ENCODE measurements around the gene ZCCHC18.
"Not testable (repeated sequence)": the region's sequence is repeated elsewhere in the genome, so short reads cannot be mapped to it uniquely, and the experiment has no call there.

The ZCCHC18 gene

DNA sequence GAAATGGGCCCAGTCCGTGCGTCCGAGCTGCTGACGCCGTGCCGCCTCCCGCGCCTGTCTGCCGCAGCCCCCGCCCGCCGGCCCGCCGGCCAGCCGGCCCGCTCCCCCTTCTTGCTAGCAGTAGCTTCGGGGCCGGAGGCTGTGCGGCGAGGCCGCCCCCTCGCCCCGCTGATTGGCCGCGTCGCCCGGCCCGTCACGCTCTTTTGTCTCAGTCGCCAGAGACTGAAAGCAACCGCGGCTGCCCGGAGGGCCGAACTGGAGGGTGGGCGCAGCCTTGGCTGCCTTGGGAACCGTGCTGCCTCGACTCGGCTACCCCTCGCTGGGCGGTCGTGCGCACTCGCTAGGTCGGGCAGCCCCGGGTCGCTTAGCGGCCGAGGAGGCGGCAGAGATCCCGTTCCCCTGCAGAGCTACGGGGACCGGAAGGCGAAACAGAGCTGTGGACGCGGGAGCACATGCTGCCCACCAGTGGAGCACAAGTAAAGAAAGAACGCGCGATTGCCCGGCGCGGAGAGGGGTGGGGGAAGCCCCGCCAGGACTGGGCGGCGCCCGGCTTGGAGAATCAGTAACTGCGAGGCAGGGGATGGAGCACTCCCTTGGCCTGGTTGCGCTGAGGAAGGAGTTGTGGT is at the start of gene ZCCHC18:
TSS of gene ZCCHC18 (plus strand) at position 198 of the 626 bp plus-strand sequence. CDS start 1,589 bp downstream, outside the sequence.
- H3K27ac ChIP-seq (ENCODE audit: low read depth, low read length): peak within 1 kb of the TSS; percentile 32

DNA sequence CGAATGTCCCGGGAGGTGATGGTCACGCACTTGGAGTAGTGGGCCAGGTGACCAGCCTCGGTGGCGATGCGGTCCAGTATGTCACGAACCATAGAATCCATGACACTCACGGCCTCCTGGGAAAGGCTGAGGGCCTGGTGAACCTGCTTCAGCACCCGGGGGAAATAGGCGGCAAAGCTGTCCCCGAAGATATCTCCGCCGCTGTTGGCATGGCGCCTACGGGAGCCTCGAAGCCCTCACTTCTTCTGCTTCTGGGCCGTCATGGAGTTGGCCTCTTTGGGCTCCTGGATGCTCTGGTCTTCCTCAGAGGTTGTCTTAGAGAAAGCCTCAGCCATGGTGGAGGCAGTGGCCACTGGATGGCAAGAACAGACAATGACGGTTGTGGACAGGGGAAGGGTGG is 49.7 kb upstream of the ZCCHC18 start:
- H3K9ac ChIP-seq (ENCODE audit: low read depth in 1 of 2, low read length in 2 of 2); H3K4me3 ChIP-seq (ENCODE audit: low read depth in 1 of 2, low read length in 2 of 2); H3K4me1 ChIP-seq (ENCODE audit: control insufficient read depth in 1 of 2, insufficient read depth in 2 of 2, low read length in 2 of 2); H3K36me3 ChIP-seq (ENCODE audit: control insufficient read depth in 1 of 2, insufficient read depth in 2 of 2, low read length in 2 of 2); H3K9me3 ChIP-seq (ENCODE audit: control insufficient read depth in 1 of 2, low read length in 2 of 2); H3K27ac ChIP-seq (ENCODE audit: low read depth, low read length); H3K27me3 ChIP-seq (ENCODE audit: control insufficient read depth in 1 of 2, insufficient read depth in 2 of 2, low read length in 2 of 2): not testable (repeated sequence)

More for the DNA sequence above, at the start of gene ZCCHC18:
- H3K36me3 ChIP-seq (ENCODE audit: control insufficient read depth in 1 of 2, insufficient read depth in 2 of 2, low read length in 2 of 2): no peaks in the 10 kb centered on the region
- peak within 1 kb of the TSS; percentile 55 to 68 for H3K4me3 ChIP-seq (ENCODE audit: low read depth in 1 of 2, low read length in 2 of 2)
- H3K9ac ChIP-seq (ENCODE audit: low read depth in 1 of 2, low read length in 2 of 2): peak within 1 kb of the TSS in 1 of 2 donors; percentile 43
- H3K27me3 ChIP-seq (ENCODE audit: control insufficient read depth in 1 of 2, insufficient read depth in 2 of 2, low read length in 2 of 2): peaks cover 0 to 9% of the 10 kb centered on the region in 2 donors
- no peaks in the 10 kb centered on the region for H3K9me3 ChIP-seq (ENCODE audit: control insufficient read depth in 1 of 2, low read length in 2 of 2)
- H3K4me1 ChIP-seq (ENCODE audit: control insufficient read depth in 1 of 2, insufficient read depth in 2 of 2, low read length in 2 of 2): no peaks in the 10 kb centered on the region

DNA sequence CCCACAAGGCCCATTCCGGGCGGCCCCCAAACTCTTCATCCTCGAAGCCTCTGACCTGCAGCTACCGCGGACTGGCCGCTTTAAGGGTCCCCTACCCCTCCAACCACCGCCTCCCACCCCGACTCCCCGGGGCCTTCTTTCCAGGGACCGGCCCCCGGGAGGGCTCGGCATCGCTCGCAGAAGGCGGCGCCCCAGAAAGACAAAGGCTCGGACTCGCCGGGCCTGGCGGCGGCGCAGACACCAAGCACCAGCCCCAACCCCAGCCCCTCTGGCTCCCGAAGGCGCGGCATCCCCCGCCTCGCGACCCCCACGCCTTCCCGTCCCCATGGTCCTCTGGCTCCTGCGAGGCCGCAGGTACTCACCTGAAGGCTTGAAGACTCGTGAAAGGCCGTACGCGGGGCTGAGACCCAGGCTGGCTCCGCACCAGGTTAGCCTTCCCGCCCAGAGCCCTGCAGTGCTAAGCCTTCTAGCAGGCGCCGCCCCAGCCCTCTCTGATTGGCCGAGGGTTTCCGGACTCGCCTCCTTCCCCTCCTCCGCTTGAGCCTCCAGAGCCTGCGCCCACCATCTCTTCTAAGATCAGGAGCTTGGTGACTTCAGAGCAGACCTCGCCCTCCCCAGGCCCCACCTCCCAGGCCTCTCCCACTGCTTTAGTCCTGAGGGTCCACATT is 36.4 kb upstream of the ZCCHC18 start, which contains the start of gene TMSB15C:
TSS of gene TMSB15C (minus strand) at position 459 of the 668 bp plus-strand sequence.
- not testable (repeated sequence) for H3K9ac ChIP-seq (ENCODE audit: low read depth in 1 of 2, low read length in 2 of 2); H3K27ac ChIP-seq (ENCODE audit: low read depth, low read length); H3K4me3 ChIP-seq (ENCODE audit: low read depth in 1 of 2, low read length in 2 of 2); H3K4me1 ChIP-seq (ENCODE audit: control insufficient read depth in 1 of 2, insufficient read depth in 2 of 2, low read length in 2 of 2); H3K9me3 ChIP-seq (ENCODE audit: control insufficient read depth in 1 of 2, low read length in 2 of 2); H3K36me3 ChIP-seq (ENCODE audit: control insufficient read depth in 1 of 2, insufficient read depth in 2 of 2, low read length in 2 of 2); H3K27me3 ChIP-seq (ENCODE audit: control insufficient read depth in 1 of 2, insufficient read depth in 2 of 2, low read length in 2 of 2)

DNA sequence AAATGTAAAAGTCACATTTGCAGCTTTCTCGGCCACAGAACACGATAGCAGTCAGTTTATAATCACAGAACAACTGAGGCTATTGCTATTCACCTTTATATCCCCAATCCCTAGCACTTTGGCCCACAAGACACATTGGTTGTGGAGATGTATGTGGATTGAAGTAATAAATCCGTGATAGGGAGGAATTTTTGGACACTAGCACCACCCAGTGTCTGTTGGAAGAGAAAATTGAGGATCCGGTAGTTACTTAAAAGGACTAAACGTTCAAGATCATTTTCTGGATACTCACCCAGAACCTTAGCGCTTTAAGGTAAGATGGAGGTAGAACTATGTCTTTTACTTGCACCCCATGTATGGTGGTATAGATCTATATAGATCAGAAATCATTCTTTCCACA is 34.5 kb upstream of the ZCCHC18 start:
- not testable (repeated sequence) for H3K27ac ChIP-seq (ENCODE audit: low read depth, low read length); H3K4me3 ChIP-seq (ENCODE audit: low read depth in 1 of 2, low read length in 2 of 2); H3K36me3 ChIP-seq (ENCODE audit: control insufficient read depth in 1 of 2, insufficient read depth in 2 of 2, low read length in 2 of 2); H3K27me3 ChIP-seq (ENCODE audit: control insufficient read depth in 1 of 2, insufficient read depth in 2 of 2, low read length in 2 of 2); H3K4me1 ChIP-seq (ENCODE audit: control insufficient read depth in 1 of 2, insufficient read depth in 2 of 2, low read length in 2 of 2); H3K9me3 ChIP-seq (ENCODE audit: control insufficient read depth in 1 of 2, low read length in 2 of 2); H3K9ac ChIP-seq (ENCODE audit: low read depth in 1 of 2, low read length in 2 of 2)

DNA sequence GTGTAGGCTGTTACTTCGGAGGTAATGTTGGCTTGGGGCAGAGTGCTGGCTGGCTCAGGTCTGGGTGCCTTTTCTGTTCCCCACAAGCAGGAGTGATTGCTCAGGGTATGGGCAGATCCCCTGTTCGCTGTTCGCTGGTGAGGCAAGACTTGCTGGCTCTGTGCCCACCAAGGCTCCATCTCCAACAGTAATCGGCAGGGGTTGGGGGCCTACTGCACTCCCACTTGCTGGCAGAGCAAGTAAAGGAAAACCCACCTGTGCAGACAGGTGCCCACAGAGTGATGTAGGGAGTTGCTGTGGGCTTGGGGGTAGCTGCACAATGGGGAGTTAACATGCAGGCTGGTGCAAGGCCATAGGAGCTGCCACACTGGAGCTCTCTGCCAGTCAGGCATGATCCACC is 28.3 kb upstream of the ZCCHC18 start:
- Histone ChIP-seq H3K4me1 (ENCODE audit: control insufficient read depth in 1 of 2, insufficient read depth in 2 of 2, low read length in 2 of 2) (no peaks in the 10 kb centered on the region), H3K4me3 (ENCODE audit: low read depth in 1 of 2, low read length in 2 of 2) (no peak overlapping the region), H3K27me3 (ENCODE audit: control insufficient read depth in 1 of 2, insufficient read depth in 2 of 2, low read length in 2 of 2) (no peaks in the 10 kb centered on the region), H3K9ac (ENCODE audit: low read depth in 1 of 2, low read length in 2 of 2) (no peak overlapping the region), H3K36me3 (ENCODE audit: control insufficient read depth in 1 of 2, insufficient read depth in 2 of 2, low read length in 2 of 2) (no peaks in the 10 kb centered on the region), H3K9me3 (ENCODE audit: control insufficient read depth in 1 of 2, low read length in 2 of 2) (no peaks in the 10 kb centered on the region), H3K27ac (ENCODE audit: low read depth, low read length) (no peak overlapping the region)

DNA sequence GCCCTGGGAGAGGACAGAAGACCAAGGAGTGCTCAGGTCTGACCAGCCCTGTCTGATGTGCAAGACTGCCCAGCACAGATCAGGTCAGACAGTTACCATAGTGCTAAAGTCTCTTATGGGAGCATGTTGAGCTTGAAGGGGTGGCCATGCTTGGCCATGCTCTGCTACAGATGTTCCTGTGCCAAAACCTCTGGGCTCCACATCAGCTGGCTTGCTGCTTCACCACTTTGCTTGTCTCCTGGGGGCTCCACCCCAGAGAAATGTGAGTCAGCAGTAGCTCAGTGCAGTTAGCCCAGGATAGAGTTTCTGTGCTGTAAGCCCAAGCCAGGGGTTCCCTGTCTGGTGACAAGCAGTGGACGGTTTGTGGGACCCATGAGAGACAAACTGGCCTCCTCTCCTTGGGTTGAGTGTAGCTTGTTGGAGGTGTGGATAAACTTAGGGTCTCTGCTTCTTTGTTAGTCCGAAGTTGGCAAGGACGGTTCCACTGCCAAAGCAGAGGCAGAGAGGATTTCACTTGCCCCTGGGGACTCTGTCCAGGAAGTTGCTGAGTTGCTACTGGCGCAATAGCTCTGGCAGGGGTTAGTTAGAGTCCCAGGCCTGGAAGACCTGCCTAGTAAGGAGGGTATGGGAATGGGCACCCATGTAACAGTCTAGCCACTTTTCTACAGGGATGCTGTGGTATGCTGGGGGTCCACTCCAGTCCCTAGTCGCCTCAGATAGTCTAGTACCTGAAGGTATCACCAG is 27.6 kb upstream of the ZCCHC18 start:
- Histone ChIP-seq H3K27me3 (ENCODE audit: control insufficient read depth in 1 of 2, insufficient read depth in 2 of 2, low read length in 2 of 2) (no peaks in the 10 kb centered on the region), H3K9me3 (ENCODE audit: control insufficient read depth in 1 of 2, low read length in 2 of 2) (no peaks in the 10 kb centered on the region), H3K4me3 (ENCODE audit: low read depth in 1 of 2, low read length in 2 of 2) (no peak overlapping the region), H3K9ac (ENCODE audit: low read depth in 1 of 2, low read length in 2 of 2) (no peak overlapping the region), H3K27ac (ENCODE audit: low read depth, low read length) (no peak overlapping the region), H3K36me3 (ENCODE audit: control insufficient read depth in 1 of 2, insufficient read depth in 2 of 2, low read length in 2 of 2) (no peaks in the 10 kb centered on the region), H3K4me1 (ENCODE audit: control insufficient read depth in 1 of 2, insufficient read depth in 2 of 2, low read length in 2 of 2) (no peaks in the 10 kb centered on the region)

DNA sequence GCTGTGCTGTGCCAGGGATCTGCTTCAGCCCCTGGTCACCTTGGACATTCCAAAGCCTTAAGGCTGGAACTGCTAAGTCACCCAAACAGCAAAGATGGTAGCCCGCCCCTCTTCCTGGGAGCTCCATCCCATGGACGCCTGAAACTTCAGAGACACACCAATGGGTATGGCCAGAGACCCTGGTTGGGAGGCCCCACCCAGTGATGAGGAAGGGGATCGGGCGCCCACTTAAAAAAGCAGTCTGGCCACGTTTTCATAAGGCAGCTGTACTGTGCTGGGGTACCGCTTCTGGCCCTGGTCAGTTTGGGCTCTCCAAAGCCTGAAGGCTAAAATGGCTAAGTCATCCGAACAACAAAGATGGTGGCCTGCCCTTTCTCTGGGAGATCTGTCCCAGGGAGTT is 26.8 kb upstream of the ZCCHC18 start:
- H3K27me3 ChIP-seq (ENCODE audit: control insufficient read depth in 1 of 2, insufficient read depth in 2 of 2, low read length in 2 of 2): no peaks in the 10 kb centered on the region
- H3K4me1 ChIP-seq (ENCODE audit: control insufficient read depth in 1 of 2, insufficient read depth in 2 of 2, low read length in 2 of 2): no peaks in the 10 kb centered on the region
- H3K27ac ChIP-seq (ENCODE audit: low read depth, low read length): no peak overlapping the region
- H3K36me3 ChIP-seq (ENCODE audit: control insufficient read depth in 1 of 2, insufficient read depth in 2 of 2, low read length in 2 of 2): no peaks in the 10 kb centered on the region
- H3K9me3 ChIP-seq (ENCODE audit: control insufficient read depth in 1 of 2, low read length in 2 of 2): no peaks in the 10 kb centered on the region
- no peak overlapping the region for H3K4me3 ChIP-seq (ENCODE audit: low read depth in 1 of 2, low read length in 2 of 2)
- H3K9ac ChIP-seq (ENCODE audit: low read depth in 1 of 2, low read length in 2 of 2): no peak overlapping the region

DNA sequence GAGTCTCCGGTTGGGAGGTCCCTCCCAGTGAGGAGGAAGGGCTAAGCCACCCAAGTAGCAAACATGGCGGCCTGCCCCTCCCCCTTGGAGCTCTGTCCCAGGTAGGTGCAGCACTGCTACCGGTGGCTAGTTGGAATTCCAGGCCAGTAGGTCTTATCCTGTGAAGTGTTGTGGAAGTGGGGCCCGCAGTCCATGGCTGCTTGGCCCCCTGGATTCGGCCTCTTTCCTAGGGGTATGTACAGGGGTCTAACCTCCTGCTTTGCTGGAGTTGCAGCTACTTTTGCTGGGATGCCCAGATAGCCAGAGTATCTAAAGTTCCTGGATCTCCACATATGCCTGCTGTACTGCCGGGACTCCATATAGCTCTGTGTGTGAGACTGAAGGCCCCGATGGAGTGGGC is 26.4 kb upstream of the ZCCHC18 start:
- no peak overlapping the region for H3K4me3 ChIP-seq (ENCODE audit: low read depth in 1 of 2, low read length in 2 of 2)
- no peaks in the 10 kb centered on the region for H3K27me3 ChIP-seq (ENCODE audit: control insufficient read depth in 1 of 2, insufficient read depth in 2 of 2, low read length in 2 of 2)
- H3K36me3 ChIP-seq (ENCODE audit: control insufficient read depth in 1 of 2, insufficient read depth in 2 of 2, low read length in 2 of 2): no peaks in the 10 kb centered on the region
- no peak overlapping the region for H3K9ac ChIP-seq (ENCODE audit: low read depth in 1 of 2, low read length in 2 of 2)
- no peaks in the 10 kb centered on the region for H3K4me1 ChIP-seq (ENCODE audit: control insufficient read depth in 1 of 2, insufficient read depth in 2 of 2, low read length in 2 of 2)
- no peak overlapping the region for H3K27ac ChIP-seq (ENCODE audit: low read depth, low read length)
- no peaks in the 10 kb centered on the region for H3K9me3 ChIP-seq (ENCODE audit: control insufficient read depth in 1 of 2, low read length in 2 of 2)

DNA sequence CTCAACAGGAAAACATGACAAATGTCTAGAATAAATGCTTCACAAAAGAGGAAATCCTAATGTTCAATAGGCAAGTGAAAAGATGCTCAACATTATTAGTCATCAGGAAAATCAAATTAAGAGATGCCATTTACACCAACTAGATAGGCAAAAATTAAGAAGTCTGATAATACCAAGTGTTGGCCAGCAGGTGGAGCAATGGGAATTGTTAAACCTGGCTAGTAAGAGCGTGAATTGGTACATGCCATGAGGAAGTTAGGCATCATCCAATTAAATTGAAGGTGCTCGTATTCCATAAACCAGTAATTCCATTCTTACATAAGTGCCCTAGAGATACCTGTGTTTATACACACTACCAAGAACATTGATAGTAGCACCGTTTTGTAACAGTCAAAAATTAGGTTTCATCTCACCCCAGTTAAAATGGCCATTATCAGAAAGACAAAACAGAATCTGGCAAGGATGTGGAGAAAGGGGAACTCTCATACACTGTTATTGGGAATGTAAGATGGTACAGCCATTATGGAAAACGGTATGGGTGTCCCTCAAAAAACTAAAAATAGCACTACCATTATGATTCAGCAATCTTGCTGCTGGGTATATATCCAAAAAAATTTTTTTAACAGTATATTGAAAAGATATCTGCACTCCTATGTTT is 14.0 kb upstream of the ZCCHC18 start:
- H3K27me3 ChIP-seq (ENCODE audit: control insufficient read depth in 1 of 2, insufficient read depth in 2 of 2, low read length in 2 of 2): no peaks in the 10 kb centered on the region
- H3K4me1 ChIP-seq (ENCODE audit: control insufficient read depth in 1 of 2, insufficient read depth in 2 of 2, low read length in 2 of 2): no peaks in the 10 kb centered on the region
- no peaks in the 10 kb centered on the region for H3K36me3 ChIP-seq (ENCODE audit: control insufficient read depth in 1 of 2, insufficient read depth in 2 of 2, low read length in 2 of 2)
- H3K9me3 ChIP-seq (ENCODE audit: control insufficient read depth in 1 of 2, low read length in 2 of 2): no peaks in the 10 kb centered on the region
- H3K27ac ChIP-seq (ENCODE audit: low read depth, low read length): no peak overlapping the region
- no peak overlapping the region for H3K4me3 ChIP-seq (ENCODE audit: low read depth in 1 of 2, low read length in 2 of 2)
- no peak overlapping the region for H3K9ac ChIP-seq (ENCODE audit: low read depth in 1 of 2, low read length in 2 of 2)

DNA sequence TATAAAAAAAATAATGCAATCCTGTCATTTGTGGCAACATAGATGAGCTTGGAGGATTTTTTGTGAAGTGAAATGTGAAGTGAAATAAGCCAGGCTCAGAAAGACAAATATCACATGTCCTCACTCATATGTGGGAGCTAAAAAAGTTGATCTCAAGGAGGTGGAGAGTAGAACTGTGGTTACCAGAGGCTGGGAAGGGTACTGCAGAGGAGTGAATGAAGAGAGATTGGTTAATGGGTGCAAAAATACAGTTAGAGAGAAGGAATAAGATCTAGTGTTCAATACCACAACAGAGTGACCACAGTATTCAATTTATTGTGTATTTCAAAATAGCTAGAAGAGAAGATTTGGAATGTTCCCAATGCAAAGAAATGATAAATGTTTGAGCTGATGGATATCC is 13.4 kb upstream of the ZCCHC18 start:
- Histone ChIP-seq H3K36me3 (ENCODE audit: control insufficient read depth in 1 of 2, insufficient read depth in 2 of 2, low read length in 2 of 2) (no peaks in the 10 kb centered on the region), H3K4me3 (ENCODE audit: low read depth in 1 of 2, low read length in 2 of 2) (no peak overlapping the region), H3K9me3 (ENCODE audit: control insufficient read depth in 1 of 2, low read length in 2 of 2) (no peaks in the 10 kb centered on the region), H3K27me3 (ENCODE audit: control insufficient read depth in 1 of 2, insufficient read depth in 2 of 2, low read length in 2 of 2) (no peaks in the 10 kb centered on the region), H3K4me1 (ENCODE audit: control insufficient read depth in 1 of 2, insufficient read depth in 2 of 2, low read length in 2 of 2) (no peaks in the 10 kb centered on the region), H3K9ac (ENCODE audit: low read depth in 1 of 2, low read length in 2 of 2) (no peak overlapping the region), H3K27ac (ENCODE audit: low read depth, low read length) (no peak overlapping the region)

Measured in duodenal mucosa (tissue), 2 donors.